Astrocyte (in vitro differentiated cells and primary cell): ENCODE data around the gene TMEM259. TPM values are rescaled to one million over a fixed set of nuclear protein-coding genes. Genes with fewer than 3 reads are reported as not detected.

Source experiments
- DNase-seq: peaks from one replicate; pipeline ENCODE4 v3.0.0-alpha.2; 2010; ENCODE audit warnings: low read depth
- FAIRE-seq: peaks from 2 replicates; lab custom pipeline; 2011; peaks lifted over from hg19 to GRCh38; lab: Jason Lieb, UNC
- H2AFZ ChIP-seq: 2 replicates; pipeline ENCODE4 v1.6.0; 2012; ENCODE audit warnings: low read depth, low read length, inconsistent platforms
- H3K27ac ChIP-seq: 2 replicates; pipeline ENCODE4 v1.5.1; 2011; ENCODE audit warnings: low read depth, low read length, inconsistent platforms
- H3K27me3 ChIP-seq: 2 replicates; pipeline ENCODE4 v1.6.0; 2011; ENCODE audit warnings: low read length, inconsistent platforms; ENCODE audit not compliant: insufficient read depth
- H3K36me3 ChIP-seq: 2 replicates; pipeline ENCODE4 v1.5.1; 2011; ENCODE audit warnings: low read length, inconsistent platforms; ENCODE audit not compliant: insufficient read depth
- H3K4me1 ChIP-seq: 2 replicates; pipeline ENCODE4 v1.5.1; 2011; ENCODE audit warnings: low read length, inconsistent platforms; ENCODE audit not compliant: insufficient read depth
- H3K4me2 ChIP-seq: 2 replicates; pipeline ENCODE4 v1.6.0; 2012; ENCODE audit warnings: low read length, inconsistent platforms
- H3K4me3 ChIP-seq: 2 replicates; pipeline ENCODE4 v1.5.1; 2011; ENCODE audit warnings: low read depth, mild to moderate bottlenecking, low read length, inconsistent platforms; ENCODE audit not compliant: insufficient read depth
- H3K79me2 ChIP-seq: 2 replicates; pipeline ENCODE4 v1.6.0; 2012; ENCODE audit warnings: mild to moderate bottlenecking, low read length, inconsistent platforms; ENCODE audit not compliant: insufficient read depth
- H3K9ac ChIP-seq: 2 replicates; pipeline ENCODE4 v1.6.0; 2012; ENCODE audit warnings: mild to moderate bottlenecking, low read length, inconsistent platforms
- H3K9me3 ChIP-seq: 2 replicates; pipeline ENCODE4 v1.5.1; 2012; ENCODE audit warnings: low read depth, mild to moderate bottlenecking, low read length, inconsistent platforms; ENCODE audit not compliant: insufficient read depth
- H4K20me1 ChIP-seq: 2 replicates; pipeline ENCODE4 v1.6.0; 2012; ENCODE audit warnings: low read length, inconsistent platforms; ENCODE audit not compliant: insufficient read depth
- H3K27ac Mint-ChIP-seq: one replicate; pipeline ENCODE4 v1.8.0; 2021; ENCODE audit warnings: mild to moderate bottlenecking, mixed read lengths; ENCODE audit not compliant: unreplicated experiment
- H3K27me3 Mint-ChIP-seq: one replicate; pipeline ENCODE4 v1.8.0; 2021; ENCODE audit warnings: low read depth, mixed read lengths; ENCODE audit not compliant: unreplicated experiment
- H3K36me3 Mint-ChIP-seq: one replicate; pipeline ENCODE4 v1.8.0; 2021; ENCODE audit warnings: low read depth, mixed read lengths; ENCODE audit not compliant: unreplicated experiment
- H3K4me1 Mint-ChIP-seq: one replicate; pipeline ENCODE4 v1.8.0; 2021; ENCODE audit warnings: low read depth, mixed read lengths; ENCODE audit not compliant: unreplicated experiment
- H3K4me3 Mint-ChIP-seq: one replicate; pipeline ENCODE4 v1.8.0; 2021; ENCODE audit warnings: mild to moderate bottlenecking, moderate library complexity, mixed read lengths; ENCODE audit not compliant: unreplicated experiment
- H3K9me3 Mint-ChIP-seq: one replicate; pipeline ENCODE4 v1.8.0; 2021; ENCODE audit warnings: mild to moderate bottlenecking, mixed read lengths; ENCODE audit not compliant: unreplicated experiment
- CTCF ChIP-seq: IDR thresholded peaks from 2 replicates; pipeline ENCODE4 v1.5.1; 2011; ENCODE audit warnings: low read depth, mild to moderate bottlenecking, inconsistent platforms, low read length, moderate library complexity; ENCODE audit not compliant: insufficient read depth
- EZH2 ChIP-seq: IDR thresholded peaks from 2 replicates; pipeline ENCODE4 v1.6.1; 2012; ENCODE audit warnings: mild to moderate bottlenecking, low read length, inconsistent platforms; ENCODE audit not compliant: insufficient read depth
- total RNA-seq: library from RNA; stranded (reverse); gene quantifications from 2 replicates; pipeline ENCODE4 v1.2.1, GENCODE V29; 2021

The TMEM259 gene
- total RNA-seq, 1 donor from 2014 or later: 155 TPM

DNA sequence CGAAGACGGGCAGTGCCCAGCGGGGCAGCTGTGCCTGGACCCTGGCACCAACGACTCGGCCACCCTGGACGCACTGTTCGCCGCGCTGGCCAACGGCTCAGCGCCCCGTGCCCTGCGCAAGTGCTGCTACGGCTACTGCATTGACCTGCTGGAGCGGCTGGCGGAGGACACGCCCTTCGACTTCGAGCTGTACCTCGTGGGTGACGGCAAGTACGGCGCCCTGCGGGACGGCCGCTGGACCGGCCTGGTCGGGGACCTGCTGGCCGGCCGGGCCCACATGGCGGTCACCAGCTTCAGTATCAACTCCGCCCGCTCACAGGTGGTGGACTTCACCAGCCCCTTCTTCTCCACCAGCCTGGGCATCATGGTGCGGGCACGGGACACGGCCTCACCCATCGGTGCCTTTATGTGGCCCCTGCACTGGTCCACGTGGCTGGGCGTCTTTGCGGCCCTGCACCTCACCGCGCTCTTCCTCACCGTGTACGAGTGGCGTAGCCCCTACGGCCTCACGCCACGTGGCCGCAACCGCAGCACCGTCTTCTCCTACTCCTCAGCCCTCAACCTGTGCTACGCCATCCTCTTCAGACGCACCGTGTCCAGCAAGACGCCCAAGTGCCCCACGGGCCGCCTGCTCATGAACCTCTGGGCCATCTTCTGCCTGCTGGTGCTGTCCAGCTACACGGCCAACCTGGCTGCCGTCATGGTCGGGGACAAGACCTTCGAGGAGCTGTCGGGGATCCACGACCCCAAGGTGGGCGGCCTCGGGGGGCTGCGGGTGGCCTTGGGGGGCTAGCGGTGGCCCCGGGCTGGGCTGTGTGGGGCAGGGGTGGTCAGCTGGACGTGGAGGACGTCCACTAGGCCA lies 15.9 kb downstream of the TMEM259 start:
- no peak overlapping the region for H3K27ac ChIP-seq
- H3K9me3 ChIP-seq: no peaks in the 10 kb centered on the region
- TF ChIP-seq EZH2 (no peak), CTCF (no peak)
- no peak overlapping the region for H3K4me3 Mint-ChIP-seq
- H2AFZ ChIP-seq: no peak overlapping the region
- H3K27me3 Mint-ChIP-seq: peaks cover 10% of the 10 kb centered on the region
- H4K20me1 ChIP-seq: peaks cover 17% of the 10 kb centered on the region
- no peaks in the 10 kb centered on the region for H3K79me2 ChIP-seq
- no peak overlapping the region for H3K27ac Mint-ChIP-seq
- no peaks in the 10 kb centered on the region for H3K4me1 ChIP-seq
- DNase-seq (no peak), FAIRE-seq (no peak)
- H3K9ac ChIP-seq: no peak overlapping the region
- H3K36me3 ChIP-seq: no peaks in the 10 kb centered on the region
- H3K4me2 ChIP-seq: no peak overlapping the region
- H3K27me3 ChIP-seq: peaks cover 8% of the 10 kb centered on the region
- H3K9me3 Mint-ChIP-seq: no peaks in the 10 kb centered on the region
- no peaks in the 10 kb centered on the region for H3K36me3 Mint-ChIP-seq
- H3K4me3 ChIP-seq: no peak overlapping the region
- no peaks in the 10 kb centered on the region for H3K4me1 Mint-ChIP-seq

DNA sequence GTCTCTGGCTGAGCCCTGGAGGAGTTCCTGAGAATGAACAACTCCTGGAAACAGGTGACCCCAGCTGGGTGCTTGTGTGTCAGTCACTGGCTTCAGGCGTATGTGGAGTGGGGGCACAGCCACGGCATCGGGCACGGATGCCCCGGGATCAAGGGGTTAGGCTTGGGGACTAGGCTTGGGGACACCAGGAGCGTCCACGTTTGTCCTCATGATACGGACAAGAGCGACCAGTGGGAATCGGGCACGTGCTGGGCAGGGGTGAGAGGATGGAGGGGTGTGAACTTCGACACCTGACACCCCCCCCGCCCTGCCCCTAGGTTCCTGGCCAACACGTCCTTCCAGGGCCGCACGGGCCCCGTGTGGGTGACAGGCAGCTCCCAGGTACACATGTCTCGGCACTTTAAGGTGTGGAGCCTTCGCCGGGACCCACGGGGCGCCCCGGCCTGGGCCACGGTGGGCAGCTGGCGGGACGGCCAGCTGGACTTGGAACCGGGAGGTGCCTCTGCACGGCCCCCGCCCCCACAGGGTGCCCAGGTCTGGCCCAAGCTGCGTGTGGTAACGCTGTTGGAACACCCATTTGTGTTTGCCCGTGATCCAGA lies 16.6 kb downstream of the TMEM259 start:
- Mint-ChIP-seq H3K9me3 (no peaks in the 10 kb centered on the region), H3K27me3 (peaks cover 14% of the 10 kb centered on the region), H3K27ac (no peak overlapping the region), H3K4me1 (no peaks in the 10 kb centered on the region), H3K36me3 (no peaks in the 10 kb centered on the region), H3K4me3 (no peak overlapping the region)
- Histone ChIP-seq H2AFZ (no peak overlapping the region), H3K36me3 (no peaks in the 10 kb centered on the region), H3K27me3 (peaks cover 11% of the 10 kb centered on the region), H3K4me3 (no peak overlapping the region), H3K79me2 (no peaks in the 10 kb centered on the region), H4K20me1 (peaks cover 10% of the 10 kb centered on the region), H3K9me3 (no peaks in the 10 kb centered on the region), H3K4me1 (no peaks in the 10 kb centered on the region), H3K27ac (no peak overlapping the region), H3K4me2 (no peak overlapping the region), H3K9ac (no peak overlapping the region)
- FAIRE-seq (no peak), DNase-seq (no peak)
- no peak for TF ChIP-seq EZH2
- TF ChIP-seq CTCF: no peak

DNA sequence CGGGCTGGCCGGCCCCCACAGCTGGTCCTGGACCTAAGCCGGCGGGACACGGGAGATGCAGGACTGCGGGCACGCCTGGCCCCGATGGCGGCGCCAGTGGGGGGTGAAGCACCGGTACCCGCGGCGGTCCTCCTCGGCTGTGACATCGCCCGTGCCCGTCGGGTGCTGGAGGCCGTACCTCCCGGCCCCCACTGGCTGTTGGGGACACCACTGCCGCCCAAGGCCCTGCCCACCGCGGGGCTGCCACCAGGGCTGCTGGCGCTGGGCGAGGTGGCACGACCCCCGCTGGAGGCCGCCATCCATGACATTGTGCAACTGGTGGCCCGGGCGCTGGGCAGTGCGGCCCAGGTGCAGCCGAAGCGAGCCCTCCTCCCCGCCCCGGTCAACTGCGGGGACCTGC lies 17.6 kb downstream of the TMEM259 start:
- Histone ChIP-seq H3K9me3 (no peaks in the 10 kb centered on the region), H3K9ac (no peak overlapping the region), H3K27ac (no peak overlapping the region), H4K20me1 (peaks cover 10% of the 10 kb centered on the region), H3K36me3 (no peaks in the 10 kb centered on the region), H3K79me2 (no peaks in the 10 kb centered on the region), H2AFZ (no peak overlapping the region), H3K27me3 (peaks cover 20% of the 10 kb centered on the region), H3K4me2 (no peak overlapping the region), H3K4me1 (no peaks in the 10 kb centered on the region), H3K4me3 (no peak overlapping the region)
- TF ChIP-seq CTCF (no peak), EZH2 (no peak)
- Mint-ChIP-seq H3K27ac (no peak overlapping the region), H3K27me3 (peaks cover 17% of the 10 kb centered on the region), H3K36me3 (no peaks in the 10 kb centered on the region), H3K9me3 (no peaks in the 10 kb centered on the region), H3K4me1 (no peaks in the 10 kb centered on the region), H3K4me3 (no peak overlapping the region)
- DNase-seq: no peak
- FAIRE-seq: no peak
